ENCODE results near the gene C17orf58. TPM values are rescaled to one million over a fixed set of nuclear protein-coding genes. Genes with fewer than 3 reads are reported as not detected.
A peak's percentile ranks its signal among the peaks of the same experiment; 100 is the strongest.

Gene C17orf58
- total RNA-seq, 1 donor from 2014 or later, result 10.9 TPM

DNA sequence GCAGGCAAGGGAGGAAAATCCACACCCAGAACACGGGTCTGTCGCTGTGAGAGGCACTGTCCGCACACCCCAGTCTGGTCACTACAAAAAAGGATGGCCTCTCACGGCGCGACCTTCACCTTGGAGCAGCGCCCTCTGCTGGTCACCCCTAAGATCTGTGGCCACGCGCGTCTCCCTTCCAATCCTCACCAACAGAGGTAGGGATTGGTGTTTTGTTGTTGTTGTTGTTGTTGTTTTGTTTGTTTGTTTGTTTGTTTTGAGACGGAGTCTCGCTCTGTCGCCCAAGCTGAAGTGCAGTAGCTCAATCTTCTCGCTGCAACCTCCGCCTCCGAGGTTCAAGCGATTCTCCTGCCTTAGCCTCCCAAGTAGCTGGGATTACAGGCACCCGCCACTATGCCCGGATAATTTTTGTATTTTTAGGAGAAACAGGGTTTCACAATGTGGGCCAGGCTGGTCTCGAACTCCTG, 15.0 kb upstream of the C17orf58 start:
- Mint-ChIP-seq H3K36me3 (ENCODE audit: insufficient read depth) (no peaks in the 10 kb centered on the region), H3K27ac (no peak overlapping the region), H3K4me1 (ENCODE audit: low read depth) (no peaks in the 10 kb centered on the region), H3K27me3 (peaks cover 2% of the 10 kb centered on the region), H3K4me3 (ENCODE audit: low read depth) (peak overlapping the region; percentile 49), H3K9me3 (ENCODE audit: low read depth) (no peaks in the 10 kb centered on the region)
- no peak for DNase-seq (ENCODE audit: low spot score, unreplicated experiment)
- TF ChIP-seq, protein P1, sequence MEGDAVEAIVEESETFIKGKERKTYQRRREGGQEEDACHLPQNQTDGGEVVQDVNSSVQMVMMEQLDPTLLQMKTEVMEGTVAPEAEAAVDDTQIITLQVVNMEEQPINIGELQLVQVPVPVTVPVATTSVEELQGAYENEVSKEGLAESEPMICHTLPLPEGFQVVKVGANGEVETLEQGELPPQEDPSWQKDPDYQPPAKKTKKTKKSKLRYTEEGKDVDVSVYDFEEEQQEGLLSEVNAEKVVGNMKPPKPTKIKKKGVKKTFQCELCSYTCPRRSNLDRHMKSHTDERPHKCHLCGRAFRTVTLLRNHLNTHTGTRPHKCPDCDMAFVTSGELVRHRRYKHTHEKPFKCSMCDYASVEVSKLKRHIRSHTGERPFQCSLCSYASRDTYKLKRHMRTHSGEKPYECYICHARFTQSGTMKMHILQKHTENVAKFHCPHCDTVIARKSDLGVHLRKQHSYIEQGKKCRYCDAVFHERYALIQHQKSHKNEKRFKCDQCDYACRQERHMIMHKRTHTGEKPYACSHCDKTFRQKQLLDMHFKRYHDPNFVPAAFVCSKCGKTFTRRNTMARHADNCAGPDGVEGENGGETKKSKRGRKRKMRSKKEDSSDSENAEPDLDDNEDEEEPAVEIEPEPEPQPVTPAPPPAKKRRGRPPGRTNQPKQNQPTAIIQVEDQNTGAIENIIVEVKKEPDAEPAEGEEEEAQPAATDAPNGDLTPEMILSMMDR (IDR thresholded peaks at IDR 0.05; ENCODE audit: unreplicated experiment), result peak; percentile 73

DNA sequence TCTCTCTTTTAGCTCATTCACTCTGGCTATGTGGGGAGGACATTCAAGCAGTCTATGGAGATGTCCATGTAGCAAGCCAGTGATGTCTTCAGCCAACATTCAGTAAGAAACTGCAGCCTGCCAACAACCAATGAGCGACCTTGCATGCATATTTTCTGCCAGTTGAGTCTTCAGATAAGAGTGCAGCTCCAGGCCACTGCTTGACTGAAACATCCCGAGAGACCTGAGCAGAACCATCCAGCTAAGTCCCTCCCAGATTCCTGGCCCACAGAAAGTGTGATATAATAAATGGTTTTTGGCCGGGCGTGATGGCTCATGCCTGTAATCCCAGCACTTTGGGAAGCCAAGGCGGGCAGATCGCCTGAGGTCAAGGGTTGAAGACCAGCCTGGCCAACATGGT, 10.5 kb upstream of the C17orf58 start:
- Mint-ChIP-seq H3K27me3 (peaks cover 2% of the 10 kb centered on the region), H3K4me3 (ENCODE audit: low read depth) (no peak overlapping the region), H3K9me3 (ENCODE audit: low read depth) (no peaks in the 10 kb centered on the region), H3K27ac (no peak overlapping the region), H3K4me1 (ENCODE audit: low read depth) (no peaks in the 10 kb centered on the region), H3K36me3 (ENCODE audit: insufficient read depth) (no peaks in the 10 kb centered on the region)
- TF ChIP-seq, protein P1 (IDR thresholded peaks at IDR 0.05; ENCODE audit: unreplicated experiment), result no peak
- no peak for DNase-seq (ENCODE audit: low spot score, unreplicated experiment)

DNA sequence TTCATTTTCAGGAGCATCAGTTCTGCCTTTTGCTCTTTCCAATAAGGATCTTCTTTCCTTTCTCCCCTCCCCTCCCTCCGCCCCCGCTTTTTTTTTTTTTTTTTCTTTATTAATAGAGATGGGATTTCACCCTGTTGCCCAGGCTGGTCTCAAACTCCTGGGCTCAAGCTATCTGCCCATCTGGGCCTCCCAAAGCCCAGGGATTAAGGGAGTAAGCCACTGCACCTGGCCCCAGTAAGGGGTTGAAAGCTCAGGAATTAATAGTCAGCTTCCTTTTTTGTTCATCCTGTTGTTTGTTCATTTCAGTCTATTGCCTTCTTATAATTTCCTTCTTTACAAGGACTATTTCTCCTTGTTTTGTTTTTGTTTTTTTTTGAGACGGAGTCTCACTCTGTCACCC, 7.9 kb upstream of the C17orf58 start:
- H3K4me1 Mint-ChIP-seq (ENCODE audit: low read depth), result no peaks in the 10 kb centered on the region
- no peak overlapping the region for H3K4me3 Mint-ChIP-seq (ENCODE audit: low read depth)
- H3K27ac Mint-ChIP-seq, result no peak overlapping the region
- TF ChIP-seq, protein P1 (IDR thresholded peaks at IDR 0.05; ENCODE audit: unreplicated experiment), result no peak
- no peak for DNase-seq (ENCODE audit: low spot score, unreplicated experiment)
- H3K36me3 Mint-ChIP-seq (ENCODE audit: insufficient read depth), result no peaks in the 10 kb centered on the region
- no peaks in the 10 kb centered on the region for H3K9me3 Mint-ChIP-seq (ENCODE audit: low read depth)
- peaks cover 2% of the 10 kb centered on the region for H3K27me3 Mint-ChIP-seq

DNA sequence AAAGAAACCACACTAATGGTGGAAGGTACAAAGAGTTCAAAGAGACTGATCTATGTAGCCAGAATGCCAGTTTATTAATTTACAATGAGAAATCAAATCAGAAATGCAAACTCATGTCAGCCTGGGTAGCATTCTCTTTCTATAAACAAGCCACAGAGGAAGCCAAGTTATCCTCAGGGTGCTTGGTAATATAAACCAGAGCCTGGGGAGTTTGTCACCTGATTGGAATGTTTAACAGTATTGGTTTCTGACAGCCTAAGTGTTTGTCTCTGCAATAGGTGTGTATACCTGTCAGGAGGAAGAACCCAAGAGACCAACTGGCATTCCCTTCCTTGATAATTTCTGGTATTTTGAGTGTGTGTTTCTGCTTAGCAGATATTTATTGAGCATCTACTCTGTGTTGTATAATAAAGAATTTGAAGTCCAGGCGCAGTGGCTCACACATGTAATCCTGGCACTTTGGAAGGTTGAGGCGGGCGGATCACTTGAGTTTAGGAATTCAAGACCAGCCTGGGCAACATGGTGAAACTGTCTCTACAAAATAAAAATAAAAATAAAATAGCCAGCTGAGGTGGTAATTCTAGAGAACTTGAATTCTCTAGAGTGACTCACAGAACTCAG, 3.1 kb upstream of the C17orf58 start:
- Mint-ChIP-seq H3K27me3 (peaks cover 13% of the 10 kb centered on the region), H3K27ac (peak overlapping the region; percentile 67), H3K4me3 (ENCODE audit: low read depth) (no peak overlapping the region), H3K4me1 (ENCODE audit: low read depth) (peaks cover 12% of the 10 kb centered on the region), H3K9me3 (ENCODE audit: low read depth) (no peaks in the 10 kb centered on the region), H3K36me3 (ENCODE audit: insufficient read depth) (no peaks in the 10 kb centered on the region)
- TF ChIP-seq, protein P1 (IDR thresholded peaks at IDR 0.05; ENCODE audit: unreplicated experiment), result no peak
- DNase-seq (ENCODE audit: low spot score, unreplicated experiment), result no peak

DNA sequence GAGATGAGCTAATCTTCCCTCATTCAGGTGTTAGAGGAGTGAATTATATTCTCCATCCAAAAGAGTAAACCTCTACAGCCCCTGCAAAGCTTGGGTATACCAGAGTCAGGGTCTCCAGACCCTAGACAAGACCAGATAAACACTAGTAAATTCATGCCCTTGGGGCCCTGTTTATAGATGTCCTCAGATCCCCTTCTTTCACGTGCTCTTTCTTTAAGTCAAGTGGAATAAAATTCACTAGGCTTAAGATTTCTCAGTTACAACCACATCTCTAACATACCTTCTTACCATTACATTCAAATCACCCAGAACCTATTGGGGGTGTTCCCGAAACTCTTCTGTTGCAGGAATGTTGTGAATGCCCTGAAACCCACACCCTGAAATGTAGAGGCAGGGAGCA, 2.2 kb upstream of the C17orf58 start:
- Mint-ChIP-seq H3K27me3 (peaks cover 13% of the 10 kb centered on the region), H3K4me1 (ENCODE audit: low read depth) (peaks cover 12% of the 10 kb centered on the region), H3K27ac (peak overlapping the region; percentile 56)

More for the DNA sequence above, 2.2 kb upstream of the C17orf58 start:
- H3K36me3 Mint-ChIP-seq (ENCODE audit: insufficient read depth), result no peaks in the 10 kb centered on the region
- H3K9me3 Mint-ChIP-seq (ENCODE audit: low read depth), result no peaks in the 10 kb centered on the region
- no peak overlapping the region for H3K4me3 Mint-ChIP-seq (ENCODE audit: low read depth)
- DNase-seq (ENCODE audit: low spot score, unreplicated experiment), result no peak
- TF ChIP-seq, protein P1 (IDR thresholded peaks at IDR 0.05; ENCODE audit: unreplicated experiment), result no peak

All from progenitor cell of endocrine pancreas (in vitro differentiated cells).